H1 (cell line): ENCODE measurements around the gene RHOC. TPM values are rescaled to one million over a fixed set of nuclear protein-coding genes. Genes with fewer than 3 reads are reported as not detected.

Experiments used
- BACH1 ChIP-seq: IDR thresholded peaks from 2 replicates; pipeline ENCODE4 v1.6.1; 2012; ENCODE audit warnings: low read length, improper control_type of control experiment
- GABPA ChIP-seq: IDR thresholded peaks from 2 replicates; pipeline ENCODE4 v1.6.1; 2011; ENCODE audit warnings: mild to moderate bottlenecking, low read length, moderate library complexity, borderline replicate concordance; ENCODE audit not compliant: insufficient read depth
- PHF8 ChIP-seq: fragments of 200-600 bp; sonication (generic); conservative IDR thresholded peaks from 2 replicates; pipeline ENCODE4 v1.7.1; 2012; ENCODE audit warnings: low read depth, mild to moderate bottlenecking, inconsistent platforms, low read length, moderate library complexity
- TCF12 ChIP-seq: IDR thresholded peaks from 2 replicates; pipeline ENCODE4 v1.6.1; 2011; ENCODE audit warnings: low read depth, mild to moderate bottlenecking, low read length
- polyA plus RNA-seq, 7 experiments: library from polyadenylated mRNA; depleted of rRNA in 3 of 7; stranded (reverse) in 5 of 7; unstranded in 2 of 7; fragments of >200 nt in 5 of 7; fragments of 200-250 nt in 2 of 7; gene quantifications; 1 replicate in 5 of 7; 2 replicates in 1 of 7; 4 replicates in 1 of 7; pipeline versions ENCODE4 v1.2.1 to v1.2.3, GENCODE V29; 2011 to 2013; ENCODE audit warnings: missing spikeins in 2 of 7, mixed read lengths in 2 of 7
- total RNA-seq: library from RNA; stranded (reverse); fragmentation: NEBNext Ultra II Directional; extraction: Animal tissue kit (Norgen Biotek cat#: 25700); gene quantifications from 2 replicates; pipeline ENCODE4 v1.2.1, GENCODE V29; 2021
- TF ChIP-seq, protein P1 (sequence below): IDR thresholded peaks from 2 replicates; pipeline ENCODE4 v1.6.1; 2012; ENCODE audit warnings: inconsistent platforms

The RHOC gene
- total and polyA plus RNA-seq, 2 of the 8 experiments (the other 6 are each of a cell fraction or from before 2014, with no cell fraction given): 53.6 to 97.5 TPM

DNA sequence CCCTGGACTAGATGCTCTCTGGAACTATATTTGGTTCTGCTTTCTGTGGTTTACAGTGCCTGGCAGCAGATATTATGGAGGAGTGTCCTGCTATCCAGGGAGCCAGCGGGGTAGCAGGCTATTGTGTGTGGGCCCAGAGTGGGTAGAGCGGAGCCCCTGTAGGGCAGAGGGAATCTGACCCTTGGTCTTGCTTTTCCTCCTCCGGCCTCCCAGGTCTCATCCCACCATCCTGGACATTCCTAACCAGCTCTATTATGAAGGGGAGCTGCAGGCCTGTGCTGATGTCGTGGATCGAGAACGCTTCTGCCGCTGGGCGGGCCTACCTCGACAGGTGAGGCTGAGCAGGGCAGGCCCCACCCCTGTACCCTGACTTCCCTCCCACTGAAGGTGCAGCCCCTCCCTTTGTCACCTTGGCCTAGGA, 9.1 kb downstream of the RHOC start (continued):
- TF ChIP-seq TCF12: no peak
- no peak for TF ChIP-seq PHF8
- TF ChIP-seq, protein P1, sequence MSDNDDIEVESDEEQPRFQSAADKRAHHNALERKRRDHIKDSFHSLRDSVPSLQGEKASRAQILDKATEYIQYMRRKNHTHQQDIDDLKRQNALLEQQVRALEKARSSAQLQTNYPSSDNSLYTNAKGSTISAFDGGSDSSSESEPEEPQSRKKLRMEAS: no peak
- no peak for TF ChIP-seq BACH1
- no peak for TF ChIP-seq GABPA
